GM18511 (cell line): ENCODE results near the gene ARVCF.

Source experiments
- ATAC-seq: cut with Tn5 transposase; IDR thresholded peaks from one replicate; pipeline ENCODE4 v1.9.1; 2021; ENCODE audit warnings: mild to moderate bottlenecking, moderate library complexity; ENCODE audit not compliant: unreplicated experiment

ARVCF gene

GRCh38 chr22:19988965-19989724, 27.5 kb downstream of the ARVCF start:
- no peak for ATAC-seq

GRCh38 chr22:19988331-19988808, 28.3 kb downstream of the ARVCF start:
- ATAC-seq: no peak

GRCh38 chr22:19987394-19988306, 29.0 kb downstream of the ARVCF start:
- no peak for ATAC-seq

- ATAC-seq: no peak
Measured at GRCh38 chr22:19986410-19987341, 29.9 kb downstream of the ARVCF start.

- ATAC-seq: no peak
Measured at GRCh38 chr22:19986011-19986409, 30.6 kb downstream of the ARVCF start.

- no peak for ATAC-seq
Measured at GRCh38 chr22:19984851-19985811, 31.5 kb downstream of the ARVCF start.

- no peak for ATAC-seq
Measured at GRCh38 chr22:19984201-19984753, 32.3 kb downstream of the ARVCF start.

GRCh38 chr22:19983741-19984140, 32.9 kb downstream of the ARVCF start:
- no peak for ATAC-seq

- ATAC-seq: no peak
Measured at GRCh38 chr22:19982991-19983578, 33.5 kb downstream of the ARVCF start.

- no peak for ATAC-seq
Measured at GRCh38 chr22:19981961-19982920, 34.4 kb downstream of the ARVCF start.

GRCh38 chr22:19981171-19981960, 35.3 kb downstream of the ARVCF start:
- ATAC-seq: no peak

- no peak for ATAC-seq
Measured at GRCh38 chr22:19980766-19981165, 35.9 kb downstream of the ARVCF start.

- ATAC-seq: no peak
Measured at GRCh38 chr22:19979712-19980493, 36.7 kb downstream of the ARVCF start.

- no peak for ATAC-seq
Measured at GRCh38 chr22:19978748-19979147, 37.9 kb downstream of the ARVCF start.

- ATAC-seq: no peak
Measured at GRCh38 chr22:19977296-19978243, 39.1 kb downstream of the ARVCF start.
